ENCODE results near the gene BTBD6. TPM values are rescaled to one million over a fixed set of nuclear protein-coding genes. Genes with fewer than 3 reads are reported as not detected.

The BTBD6 gene
- total and polyA plus RNA-seq, 10 donors, result 19.1 to 31.4 (median 25.5) TPM

- H3K36me3 ChIP-seq, result peaks cover 0 to 62% (median 11%) of the 10 kb centered on the region in 6 donors
- TF ChIP-seq CTCF (IDR thresholded peaks at IDR 0.05 in 8 of 11, conservative IDR thresholded peaks at IDR 0.05 in 3 of 11), result no peak
- no peak for TF ChIP-seq POLR2AphosphoS5 (IDR thresholded peaks at IDR 0.05)
- TF ChIP-seq POLR2A (IDR thresholded peaks at IDR 0.05), result no peak
- no peaks in the 10 kb centered on the region for H3K27me3 ChIP-seq (replicated peaks in 1 of 7)
- DNase-seq, result no peak
- no peak overlapping the region for H3K27ac ChIP-seq
- 61 to 78% (median 69%) methylated on average over 10 to 11 of the region's 11 CpGs for WGBS, 5 donors
- intact Hi-C loops (cut with DNase I; ENCODE audit: low total_unique reads), result no loop called here
- no peaks in the 10 kb centered on the region for H3K9me3 ChIP-seq
- H3K4me1 ChIP-seq, result no peaks in the 10 kb centered on the region
- H3K4me3 ChIP-seq, result no peak overlapping the region
Observed at GRCh38 chr14:105269405-105269804, 21.1 kb downstream of the BTBD6 start.

- Histone ChIP-seq H3K4me1 (no peaks in the 10 kb centered on the region), H3K4me3 (no peak overlapping the region), H3K27me3 (replicated peaks in 1 of 7) (no peaks in the 10 kb centered on the region), H3K27ac (no peak overlapping the region), H3K9me3 (no peaks in the 10 kb centered on the region), H3K36me3 (peaks cover 0 to 55% (median 11%) of the 10 kb centered on the region in 6 donors)
- no peak for DNase-seq
- intact Hi-C loops (cut with DNase I; ENCODE audit: low total_unique reads), result no loop called here
- TF ChIP-seq POLR2A (IDR thresholded peaks at IDR 0.05) (no peak), CTCF (IDR thresholded peaks at IDR 0.05 in 8 of 11, conservative IDR thresholded peaks at IDR 0.05 in 3 of 11) (no peak), POLR2AphosphoS5 (IDR thresholded peaks at IDR 0.05) (no peak)
- 85 to 97% (median 91%) methylated on average over 15 to 22 of the region's 22 CpGs for WGBS, 5 donors
Observed at GRCh38 chr14:105271224-105271890, 23.0 kb downstream of the BTBD6 start.

GRCh38 chr14:105272623-105273022, 24.3 kb downstream of the BTBD6 start:
- H3K36me3 ChIP-seq, result peaks cover 0 to 42% (median 8%) of the 10 kb centered on the region in 6 donors
- no peak for DNase-seq
- no peak overlapping the region for H3K27ac ChIP-seq
- H3K9me3 ChIP-seq, result no peaks in the 10 kb centered on the region
- TF ChIP-seq POLR2AphosphoS5 (IDR thresholded peaks at IDR 0.05), result no peak
- TF ChIP-seq POLR2A (IDR thresholded peaks at IDR 0.05), result no peak
- no peak for TF ChIP-seq CTCF (IDR thresholded peaks at IDR 0.05 in 8 of 11, conservative IDR thresholded peaks at IDR 0.05 in 3 of 11)
- no peak overlapping the region for H3K4me3 ChIP-seq
- H3K4me1 ChIP-seq, result no peaks in the 10 kb centered on the region
- no peaks in the 10 kb centered on the region for H3K27me3 ChIP-seq (replicated peaks in 1 of 7)
- intact Hi-C loops (cut with DNase I; ENCODE audit: low total_unique reads), result no loop called here
- WGBS, 5 donors, result 88 to 94% (median 90%) methylated on average over 6 to 15 of the region's 15 CpGs

GRCh38 chr14:105273062-105273461, 24.7 kb downstream of the BTBD6 start:
- intact Hi-C loops (cut with DNase I; ENCODE audit: low total_unique reads), result no loop called here
- Histone ChIP-seq H3K4me3 (no peak overlapping the region), H3K36me3 (peaks cover 0 to 38% (median 5%) of the 10 kb centered on the region in 6 donors), H3K9me3 (no peaks in the 10 kb centered on the region), H3K27me3 (replicated peaks in 1 of 7) (no peaks in the 10 kb centered on the region), H3K4me1 (no peaks in the 10 kb centered on the region), H3K27ac (no peak overlapping the region)
- 85 to 97% (median 93%) methylated on average over 12 of the region's 12 CpGs for WGBS, 5 donors
- no peak for DNase-seq
- no peak for TF ChIP-seq CTCF (IDR thresholded peaks at IDR 0.05 in 8 of 11, conservative IDR thresholded peaks at IDR 0.05 in 3 of 11)
- TF ChIP-seq POLR2A (IDR thresholded peaks at IDR 0.05), result no peak
- no peak for TF ChIP-seq POLR2AphosphoS5 (IDR thresholded peaks at IDR 0.05)
